ENCODE data around the gene ADORA2B.
A peak's percentile ranks its signal among the peaks of the same experiment; 100 is the strongest.

ADORA2B gene

GRCh38 chr17:15981646-15982580 lies 37.0 kb downstream of the ADORA2B start:
- DNase-seq (ENCODE audit: low read depth in 2 of 2), result no peak

GRCh38 chr17:15996322-15996721 lies 51.4 kb downstream of the ADORA2B start:
- no peak for DNase-seq (ENCODE audit: low read depth in 2 of 2)

DNA sequence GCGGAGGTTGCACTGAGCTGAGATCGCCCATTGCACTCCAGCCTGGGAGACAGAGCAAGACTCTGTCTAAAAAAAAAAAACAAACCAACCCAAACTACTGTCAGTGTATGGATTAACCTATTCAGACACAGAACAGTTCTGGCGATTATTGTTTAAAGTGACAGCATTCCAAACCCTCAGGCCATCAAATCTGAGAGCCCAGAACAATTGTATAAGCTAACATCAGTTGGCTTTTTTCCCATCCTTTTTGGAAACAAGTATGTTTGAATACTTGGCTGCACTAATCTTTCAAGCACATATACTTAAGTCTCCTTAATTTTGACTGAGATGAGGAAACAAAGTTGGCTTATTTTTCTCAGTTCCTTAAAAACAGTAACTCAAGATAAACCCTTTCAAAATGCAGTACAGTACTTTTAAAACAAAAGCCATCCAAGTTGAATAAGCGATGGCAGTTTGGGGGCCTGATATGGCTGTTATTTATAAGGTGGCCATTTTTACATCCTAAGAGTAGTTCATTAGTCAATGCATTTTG lies 53.2 kb downstream of the ADORA2B start:
- DNase-seq (ENCODE audit: low read depth in 2 of 2), result no peak

- DNase-seq (ENCODE audit: low read depth in 2 of 2), result peak; percentile 76 to 92
These were observed 54.4 kb downstream of the ADORA2B start, which contains the start of the genes TTC19 and ZSWIM7 for GRCh38 chr17:15999141-15999973. Gene TTC19, plus strand, starts transcription at chr17:15999824. Its CDS starts 25 bp downstream, at chr17:15999849. Gene ZSWIM7, minus strand, starts transcription at chr17:15999704. Its CDS starts 110 bp downstream, at chr17:15999594.

DNA sequence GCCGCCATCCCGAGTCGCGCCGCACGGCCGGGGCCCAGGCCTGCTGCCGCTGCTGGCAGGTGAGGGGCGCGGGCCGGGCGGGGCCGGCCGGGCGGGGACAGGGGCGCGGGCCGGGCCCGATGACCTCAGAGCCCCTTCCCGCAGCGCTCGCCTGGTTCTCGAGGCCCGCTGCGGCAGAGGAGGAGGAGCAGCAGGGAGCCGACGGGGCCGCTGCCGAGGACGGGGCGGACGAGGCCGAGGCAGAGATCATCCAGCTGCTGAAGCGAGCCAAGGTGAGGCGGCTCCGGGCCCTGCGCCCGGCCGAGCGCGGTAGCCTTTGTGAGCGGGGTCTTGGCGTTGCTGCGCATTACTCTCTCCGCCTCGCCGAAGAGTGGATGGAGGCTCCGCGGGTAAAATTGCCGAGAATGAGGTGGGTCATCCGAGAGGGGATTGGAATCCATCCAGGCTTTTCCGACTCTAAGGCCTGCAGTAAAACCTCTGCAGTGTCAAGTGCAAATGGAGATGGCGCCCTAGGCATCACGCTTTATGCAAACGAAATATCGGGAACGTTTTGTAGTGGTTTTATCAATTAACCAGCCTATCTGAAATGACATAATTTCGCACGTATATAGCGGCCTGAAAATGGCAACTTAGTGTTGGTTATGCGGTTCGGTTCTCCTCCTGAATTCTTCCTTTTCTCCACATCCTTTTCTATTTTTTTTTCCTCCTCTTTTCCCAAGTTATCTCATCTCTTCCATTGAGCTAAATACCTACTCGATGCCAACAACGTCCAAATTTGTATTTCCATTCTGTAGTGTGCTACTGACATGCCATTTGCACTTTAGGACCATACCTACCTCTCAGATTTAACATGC lies 55.3 kb downstream of the ADORA2B start:
- DNase-seq (ENCODE audit: low read depth in 2 of 2), result peak in 1 of 2 donors; percentile 20

DNA sequence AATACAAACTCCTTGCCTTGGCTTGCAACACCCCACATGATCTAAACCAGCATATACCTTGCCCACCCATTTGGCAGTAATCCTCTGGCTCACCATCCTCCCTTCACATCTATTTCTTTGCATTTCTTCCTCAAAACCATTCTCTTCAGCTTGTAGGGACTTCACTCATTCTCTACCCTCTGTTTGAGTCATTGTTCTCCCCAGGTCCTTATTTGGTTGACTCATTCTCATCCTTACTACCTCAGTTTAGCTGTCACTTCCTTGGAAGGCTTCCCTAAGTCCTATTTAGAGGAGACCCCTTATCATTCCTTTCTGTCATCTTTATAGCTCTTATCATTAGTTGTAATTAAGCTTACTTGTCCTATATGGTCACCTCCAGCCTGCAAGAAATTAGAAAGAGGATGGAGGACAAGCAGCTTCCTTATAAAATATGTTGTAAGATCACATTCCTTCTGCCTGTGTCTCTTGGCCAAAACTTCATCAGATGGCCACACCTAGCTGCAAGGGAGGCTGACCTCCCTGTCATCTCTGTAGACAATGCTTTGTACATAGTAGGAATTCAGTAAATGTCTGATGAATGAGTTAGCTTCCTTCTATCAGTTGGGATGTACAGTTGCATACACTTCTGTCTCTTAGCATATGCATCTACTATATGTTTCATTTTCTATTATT lies 56.4 kb downstream of the ADORA2B start:
- no peak for DNase-seq (ENCODE audit: low read depth in 2 of 2)

DNA sequence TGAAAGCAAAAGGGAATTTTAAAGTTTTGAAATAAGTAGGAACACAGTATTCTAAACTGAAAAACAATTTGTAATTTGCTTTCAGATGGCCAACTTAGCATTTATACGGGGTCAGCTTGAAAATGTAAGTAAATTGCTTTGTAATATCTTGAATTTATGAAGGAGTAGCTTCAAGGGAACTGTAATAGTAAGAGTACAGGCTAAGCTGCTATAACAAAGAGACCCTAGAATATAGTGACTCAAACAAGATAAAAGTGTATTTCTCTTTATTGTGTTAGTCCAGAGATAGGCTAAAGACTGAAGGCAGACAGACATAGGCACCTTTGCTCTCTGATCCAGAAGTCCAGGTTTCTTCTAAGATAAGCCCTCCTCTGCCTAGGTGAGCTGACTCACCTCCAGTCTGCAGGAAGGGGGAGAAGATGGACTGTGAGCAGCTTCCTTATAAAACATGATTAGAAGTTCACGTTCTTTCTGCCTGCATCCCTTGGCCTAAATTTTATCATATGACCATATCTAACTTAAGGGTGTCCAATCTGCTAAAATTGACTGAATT lies 57.9 kb downstream of the ADORA2B start:
- no peak for DNase-seq (ENCODE audit: low read depth in 2 of 2)

DNA sequence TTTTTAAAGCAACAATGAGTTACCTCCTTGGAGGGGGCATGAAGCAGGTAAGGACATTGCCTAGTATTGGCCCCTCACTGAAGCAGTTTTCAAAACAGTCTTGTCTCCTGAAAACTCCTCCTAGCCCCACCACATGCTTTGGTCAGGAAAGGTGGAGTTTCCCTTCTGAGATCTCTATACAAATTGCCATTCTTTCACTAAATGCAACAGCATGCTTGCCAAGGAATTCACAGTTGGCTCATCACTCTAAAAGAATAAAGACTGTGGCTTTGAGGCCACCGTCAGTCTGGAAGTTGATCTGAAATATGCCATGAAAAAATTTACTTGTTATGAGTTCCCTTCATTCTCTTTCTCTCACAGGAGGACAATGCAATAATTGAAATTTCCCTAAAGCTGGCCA lies 58.9 kb downstream of the ADORA2B start:
- no peak for DNase-seq (ENCODE audit: low read depth in 2 of 2)

DNA sequence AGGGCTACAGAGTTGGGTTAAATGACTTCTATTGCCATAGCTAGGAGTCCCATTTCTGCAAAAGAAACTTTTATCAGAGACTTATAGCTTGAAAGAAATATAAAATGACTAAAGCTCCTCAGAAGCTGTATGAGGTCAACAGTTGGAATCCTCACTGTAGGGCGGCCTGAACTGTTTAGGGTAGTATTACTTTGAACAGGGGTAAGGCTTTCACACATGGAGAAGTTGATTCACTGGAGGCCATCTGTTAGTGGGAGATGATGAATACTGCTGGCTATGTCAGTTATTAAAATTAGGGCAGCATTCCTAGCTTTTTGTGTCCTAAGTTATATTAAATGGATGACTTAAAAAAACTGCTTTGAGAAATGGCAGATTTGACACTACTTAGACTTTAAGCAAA lies 60.7 kb downstream of the ADORA2B start:
- DNase-seq (ENCODE audit: low read depth in 2 of 2), result no peak

GRCh38 chr17:16007439-16007838 lies 62.5 kb downstream of the ADORA2B start:
- DNase-seq (ENCODE audit: low read depth in 2 of 2), result no peak

DNA sequence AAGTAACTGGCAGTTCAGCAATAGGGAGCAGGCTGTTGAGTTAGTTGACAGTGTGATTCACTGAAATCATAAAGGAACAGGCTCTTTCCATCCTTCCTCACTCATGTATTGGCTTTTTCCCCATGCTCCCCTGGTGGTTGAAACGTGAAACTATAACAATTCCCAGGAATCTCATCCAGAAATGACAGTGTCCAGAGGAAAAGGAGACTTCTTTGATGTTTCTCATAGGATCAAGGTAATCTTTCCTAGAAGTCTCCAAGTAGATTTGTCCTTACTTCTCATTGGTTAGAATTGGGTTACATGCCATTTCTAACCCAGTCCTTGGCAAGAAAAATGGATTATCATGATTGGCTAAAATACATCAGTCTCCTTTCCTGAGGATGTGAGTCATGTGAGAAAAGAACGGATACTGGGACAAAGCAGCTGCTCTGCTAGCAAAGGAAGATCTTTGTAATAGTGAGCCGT lies 69.0 kb downstream of the ADORA2B start:
- no peak for DNase-seq (ENCODE audit: low read depth in 2 of 2)

- DNase-seq (ENCODE audit: low read depth in 2 of 2), result no peak
These were observed 74.4 kb downstream of the ADORA2B start for GRCh38 chr17:16019347-16019746.

DNA sequence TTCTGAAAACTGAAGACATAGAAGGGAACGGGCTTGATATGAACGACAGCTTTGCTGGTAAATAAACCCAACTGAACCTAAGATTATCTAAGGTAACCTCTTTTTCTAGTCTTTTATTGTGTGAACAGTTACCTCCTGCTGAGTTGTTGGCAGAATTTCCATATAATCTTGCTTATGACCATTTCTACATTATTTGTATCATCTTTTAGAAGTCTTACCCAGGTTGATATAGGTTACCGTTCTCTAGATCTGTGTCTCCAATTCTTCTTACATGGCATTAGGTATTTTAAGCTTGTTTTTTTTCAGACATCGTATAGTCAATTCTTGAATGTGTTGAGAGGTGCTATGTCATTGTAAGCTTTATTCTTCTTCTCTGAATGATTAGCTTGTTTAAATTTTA lies 79.0 kb downstream of the ADORA2B start:
- no peak for DNase-seq (ENCODE audit: low read depth in 2 of 2)

GRCh38 chr17:16025202-16025601 lies 80.3 kb downstream of the ADORA2B start:
- DNase-seq (ENCODE audit: low read depth in 2 of 2), result no peak

All from stimulated activated CD4-positive, alpha-beta T cell treated with anti-CD3 and anti-CD28 coated beads, Interleukin-1b, Interleukin-23, amount 100 ng/mL, for 4 hours (primary cell).